Measurements from ENCODE around the gene AGRP.

AGRP gene

GRCh38 chr16:67442581-67443255 lies 40.6 kb downstream of the AGRP start:
- Histone ChIP-seq H3K36me3 (peaks cover 100% of the 10 kb centered on the region), H3K27ac (no peak overlapping the region), H3K4me3 (ENCODE audit: low read depth in 1 of 2, low read length in 1 of 2) (no peak overlapping the region), H3K27me3 (no peaks in the 10 kb centered on the region), H3K4me1 (ENCODE audit: control insufficient read depth in 1 of 2, insufficient read depth in 1 of 2, low read depth in 1 of 2, low read length in 1 of 2) (no peaks in the 10 kb centered on the region), H3K9me3 (no peaks in the 10 kb centered on the region)
- TF ChIP-seq CTCF (IDR thresholded peaks at IDR 0.05) = no peak

- no peaks in the 10 kb centered on the region for H3K27me3 ChIP-seq
Measured at GRCh38 chr16:67441907-67442306, 41.4 kb downstream of the AGRP start.

GRCh38 chr16:67441271-67441753 lies 42.0 kb downstream of the AGRP start:
- Histone ChIP-seq H3K36me3 (peaks cover 100% of the 10 kb centered on the region), H3K4me1 (ENCODE audit: control insufficient read depth in 1 of 2, insufficient read depth in 1 of 2, low read depth in 1 of 2, low read length in 1 of 2) (no peaks in the 10 kb centered on the region), H3K4me3 (ENCODE audit: low read depth in 1 of 2, low read length in 1 of 2) (no peak overlapping the region), H3K27me3 (no peaks in the 10 kb centered on the region), H3K27ac (no peak overlapping the region), H3K9me3 (no peaks in the 10 kb centered on the region)
- TF ChIP-seq CTCF (IDR thresholded peaks at IDR 0.05) = no peak

More at GRCh38 chr16:67441907-67442306, 41.4 kb downstream of the AGRP start:
- no peak overlapping the region for H3K4me3 ChIP-seq (ENCODE audit: low read depth in 1 of 2, low read length in 1 of 2)
- H3K36me3 ChIP-seq = peaks cover 100% of the 10 kb centered on the region
- H3K4me1 ChIP-seq (ENCODE audit: control insufficient read depth in 1 of 2, insufficient read depth in 1 of 2, low read depth in 1 of 2, low read length in 1 of 2) = no peaks in the 10 kb centered on the region
- H3K27ac ChIP-seq = no peak overlapping the region
- no peak for TF ChIP-seq CTCF (IDR thresholded peaks at IDR 0.05)
- no peaks in the 10 kb centered on the region for H3K9me3 ChIP-seq

- no peaks in the 10 kb centered on the region for H3K9me3 ChIP-seq
- peaks cover under 1% of the 10 kb centered on the region for H3K27me3 ChIP-seq
- H3K27ac ChIP-seq = no peak overlapping the region
- TF ChIP-seq CTCF (IDR thresholded peaks at IDR 0.05) = no peak
- no peak overlapping the region for H3K4me3 ChIP-seq (ENCODE audit: low read depth in 1 of 2, low read length in 1 of 2)
- H3K4me1 ChIP-seq (ENCODE audit: control insufficient read depth in 1 of 2, insufficient read depth in 1 of 2, low read depth in 1 of 2, low read length in 1 of 2) = no peaks in the 10 kb centered on the region
- H3K36me3 ChIP-seq = peaks cover 89% of the 10 kb centered on the region
Measured at GRCh38 chr16:67438824-67439393, 44.4 kb downstream of the AGRP start.

- H3K36me3 ChIP-seq = peaks cover 88% of the 10 kb centered on the region
- H3K27ac ChIP-seq = no peak overlapping the region
- peaks cover 7% of the 10 kb centered on the region for H3K27me3 ChIP-seq
- no peak for TF ChIP-seq CTCF (IDR thresholded peaks at IDR 0.05)
- H3K9me3 ChIP-seq = no peaks in the 10 kb centered on the region
- no peaks in the 10 kb centered on the region for H3K4me1 ChIP-seq (ENCODE audit: control insufficient read depth in 1 of 2, insufficient read depth in 1 of 2, low read depth in 1 of 2, low read length in 1 of 2)
- H3K4me3 ChIP-seq (ENCODE audit: low read depth in 1 of 2, low read length in 1 of 2) = no peak overlapping the region
Measured at GRCh38 chr16:67438098-67438791, 45.1 kb downstream of the AGRP start.
